Pancreas (tissue), 10 donors: ENCODE results near the gene RSPH10B. TPM values are rescaled to one million over a fixed set of nuclear protein-coding genes. Genes with fewer than 3 reads are reported as not detected.
"Not testable (repeated sequence)": the region's sequence is repeated elsewhere in the genome, so short reads cannot be mapped to it uniquely, and the experiment has no call there.

Experiments used
- ATAC-seq, 4 donors: fragments of 200-7000 bp; cut with Tn5 transposase; one replicate each; pipeline versions ENCODE4 v1.8.0 to v1.9.1; 2020; ENCODE audit warnings: mild to moderate bottlenecking in 4 of 4, moderate library complexity in 4 of 4
- DNase-seq, 6 donors: peaks; one replicate each; pipeline ENCODE4 v3.0.0-alpha.2; 2020
- FAIRE-seq: peaks from 2 replicates; lab custom pipeline; 2012; peaks lifted over from hg19 to GRCh38; lab: Jason Lieb, UNC
- H3K27ac ChIP-seq, 4 donors: fragments of 200-600 bp; sonication (generic); 1 replicate in 3 of 4; 2 replicates in 1 of 4; pipeline versions ENCODE4 v1.5.0 to v1.8.0; 2020
- H3K27me3 ChIP-seq, 4 donors: fragments of 200-600 bp; one replicate each; pipeline ENCODE4 v1.8.0; 2021
- H3K36me3 ChIP-seq, 3 donors: fragments of 200-600 bp; sonication (generic) in 1 of 3; one replicate each; pipeline versions ENCODE4 v1.5.0 to v1.8.0; 2020 to 2021
- H3K4me1 ChIP-seq, 3 donors: fragments of 200-600 bp; one replicate each; pipeline ENCODE4 v1.8.0; 2021
- H3K4me3 ChIP-seq, 4 donors: fragments of 200-600 bp; sonication (generic) in 2 of 4; one replicate each; pipeline versions ENCODE4 v1.5.0 to v1.8.0; 2020 to 2021
- H3K9me3 ChIP-seq, 4 donors: fragments of 200-600 bp; one replicate each; pipeline ENCODE4 v1.8.0; 2021
- WGBS, 2 donors: extraction: QIAGEN DNeasy Blood & Tissue Kit; methylation state at CpG; one replicate each; pipeline ENCODE4 v1.1.7; 2013; 5-methylcytosine and 5-hydroxymethylcytosine counted together
- intact Hi-C, 3 donors: fragments of 100-400 bp; cut with DNase I; formaldehyde crosslinking; loops; one replicate each; pipeline versions ENCODE4 v1.11.1 to v1.14.2; 2022
- polyA plus RNA-seq, 2 donors: library from polyadenylated mRNA; stranded (reverse); fragments of 200-250 nt; gene quantifications; one replicate each; pipeline ENCODE4 v1.2.3, GENCODE V29; 2013
- total RNA-seq, 6 donors: library from RNA; stranded (reverse); fragmentation: NEBNext Ultra II Directional in 4 of 6; extraction: Animal tissue kit (Norgen Biotek cat#: 25700) in 4 of 6; gene quantifications; one replicate each; pipeline versions ENCODE4 v1.2.1 to v1.2.4, GENCODE V29; 2021 to 2023
- TF ChIP-seq, protein P1 (sequence below), 4 donors: fragments of 200-600 bp; sonication (generic) in 3 of 4; IDR thresholded peaks; one replicate each; pipeline versions ENCODE4 v1.5.0 to v1.8.0; 2021; ENCODE audit warnings: antibody characterized with exemption in 4 of 4
- donor health status: healthy with polysubstance abuse.
- donor health status: DM: no; HTN: no; CAD: no; lungs with moderate emphysema.
- donor health status: DM: no; HTN: no; CAD: no.
- donor health status: control.
- donor health status: control.
- donor health status: Bipolar disorder and iron deficiency.
- donor health status: DM: yes; HTN: yes; CAD: no.
- donor health status: DM: no; HTN: no; CAD: no.
- donor health status: DM: no; HTN: no; CAD: no.
- donor health status: DM: yes; HTN: yes; CAD: no.

The RSPH10B gene
- total and polyA plus RNA-seq, 8 donors = 0.08 to 0.33 (median 0.12) TPM; not detected in 5

DNA sequence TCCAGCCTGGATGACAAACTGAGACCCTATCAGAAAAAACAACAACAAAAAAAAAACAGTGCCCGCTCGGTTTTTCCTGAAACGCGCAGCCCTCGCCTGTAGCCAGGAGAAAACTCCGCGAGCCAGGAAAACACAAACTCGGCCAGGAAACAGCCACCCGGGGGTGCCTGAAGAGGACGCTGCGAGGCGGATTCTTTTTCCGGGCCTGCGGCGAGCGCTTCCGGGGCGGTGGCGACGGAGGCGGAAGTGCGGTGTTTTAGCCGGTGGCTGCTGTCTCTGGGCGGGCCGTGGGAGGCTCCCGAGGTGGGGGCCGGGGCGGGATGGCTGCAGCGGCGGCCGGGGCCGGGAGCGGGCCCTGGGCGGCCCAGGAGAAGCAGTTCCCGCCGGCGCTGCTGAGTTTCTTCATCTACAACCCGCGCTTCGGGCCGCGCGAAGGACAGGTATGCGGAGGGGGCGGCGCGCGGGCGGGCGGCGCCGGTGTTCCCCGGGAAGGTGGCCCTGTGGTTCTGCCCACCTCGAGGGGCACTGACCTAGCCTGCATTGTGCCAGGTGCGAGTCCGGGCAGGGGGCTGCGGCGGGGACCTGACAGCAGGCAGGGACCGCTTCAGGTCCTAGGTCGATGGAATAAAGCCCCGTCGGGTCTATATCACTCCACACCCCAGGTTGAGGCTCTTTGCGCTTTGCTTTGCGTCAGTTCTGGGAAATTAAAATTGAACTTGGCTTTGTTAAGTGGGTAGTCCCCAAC, 71.8 kb downstream of the RSPH10B start, which contains the start of gene CCZ1:
Gene CCZ1, plus strand, starts transcription at position 254 of the 745 bp plus-strand sequence. Its CDS starts 67 bp downstream, at position 321.
- H3K4me1 ChIP-seq, FAIRE-seq, intact Hi-C loops, H3K36me3 ChIP-seq, H3K9me3 ChIP-seq, H3K27me3 ChIP-seq: not testable (repeated sequence)
- peak; percentile 53 to 87 (median 64) for DNase-seq
- WGBS, 2 donors = 1% methylated on average over 8 to 21 of the region's 64 CpGs
- Histone ChIP-seq H3K27ac (peak within 1 kb of the TSS; percentile 31 to 75 (median 54)), H3K4me3 (peak within 1 kb of the TSS; percentile 18 to 45 (median 36))
- peak; percentile 95 to 98 (median 97) for ATAC-seq

DNA sequence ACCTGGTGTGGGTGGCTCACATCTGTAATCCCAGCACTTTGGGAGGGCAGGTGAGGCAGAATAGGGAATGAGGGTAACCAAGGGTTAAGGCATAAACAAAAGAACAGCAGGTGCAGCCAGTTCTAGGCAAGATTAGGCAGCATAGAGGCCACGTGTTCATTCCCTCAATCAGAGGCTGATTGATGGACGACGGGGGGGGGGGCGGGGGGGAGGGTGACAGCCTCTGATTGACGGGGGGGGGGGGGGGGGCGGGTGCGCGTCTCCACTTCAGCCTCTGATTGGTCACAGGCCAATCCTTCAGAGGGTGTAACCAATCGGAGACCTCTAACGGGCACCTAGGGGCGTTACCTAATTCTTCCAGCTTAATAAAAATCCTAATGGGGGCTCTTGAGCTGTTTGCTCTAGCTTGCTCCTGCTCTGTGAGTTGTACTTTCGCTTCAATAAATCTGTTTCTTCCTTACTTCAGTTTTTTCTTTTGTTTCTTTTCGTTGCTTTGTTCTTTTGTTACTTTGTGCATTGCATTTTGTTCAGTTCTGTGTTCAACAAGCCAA, 73.0 kb downstream of the RSPH10B start:
- WGBS, 2 donors = 27 to 43% methylated on average over 6 to 8 of the region's 13 CpGs
- FAIRE-seq, H3K27me3 ChIP-seq, H3K36me3 ChIP-seq, H3K4me3 ChIP-seq, H3K27ac ChIP-seq, H3K9me3 ChIP-seq, H3K4me1 ChIP-seq, intact Hi-C loops: not testable (repeated sequence)
- ATAC-seq (peak; percentile 50 to 81 (median 72)), DNase-seq (peak in 1 of 6 donors; percentile 26)

DNA sequence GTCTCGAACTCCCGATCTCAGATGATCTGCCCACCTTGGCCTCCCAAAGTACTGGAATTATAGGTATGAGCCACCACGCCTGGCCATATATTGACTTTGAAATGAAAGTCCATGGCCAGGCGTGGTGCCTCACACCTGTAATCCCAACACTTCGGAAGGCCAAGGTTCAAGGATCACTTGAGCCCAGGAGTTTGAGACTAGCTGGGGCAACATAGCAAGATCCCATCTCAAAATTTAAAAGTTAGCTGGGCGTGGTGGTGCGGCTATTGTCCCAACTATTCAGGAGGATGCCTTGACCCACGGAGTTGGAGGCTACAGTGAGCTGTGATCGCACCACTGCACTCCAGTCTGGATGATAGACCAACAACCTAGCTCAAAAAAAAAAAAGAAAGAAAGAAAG, 78.0 kb downstream of the RSPH10B start:
- H3K36me3 ChIP-seq = no peaks in the 10 kb centered on the region
- no peaks in the 10 kb centered on the region for H3K4me1 ChIP-seq
- DNase-seq (no peak), ATAC-seq (no peak), FAIRE-seq (no peak)
- TF ChIP-seq, protein P1, sequence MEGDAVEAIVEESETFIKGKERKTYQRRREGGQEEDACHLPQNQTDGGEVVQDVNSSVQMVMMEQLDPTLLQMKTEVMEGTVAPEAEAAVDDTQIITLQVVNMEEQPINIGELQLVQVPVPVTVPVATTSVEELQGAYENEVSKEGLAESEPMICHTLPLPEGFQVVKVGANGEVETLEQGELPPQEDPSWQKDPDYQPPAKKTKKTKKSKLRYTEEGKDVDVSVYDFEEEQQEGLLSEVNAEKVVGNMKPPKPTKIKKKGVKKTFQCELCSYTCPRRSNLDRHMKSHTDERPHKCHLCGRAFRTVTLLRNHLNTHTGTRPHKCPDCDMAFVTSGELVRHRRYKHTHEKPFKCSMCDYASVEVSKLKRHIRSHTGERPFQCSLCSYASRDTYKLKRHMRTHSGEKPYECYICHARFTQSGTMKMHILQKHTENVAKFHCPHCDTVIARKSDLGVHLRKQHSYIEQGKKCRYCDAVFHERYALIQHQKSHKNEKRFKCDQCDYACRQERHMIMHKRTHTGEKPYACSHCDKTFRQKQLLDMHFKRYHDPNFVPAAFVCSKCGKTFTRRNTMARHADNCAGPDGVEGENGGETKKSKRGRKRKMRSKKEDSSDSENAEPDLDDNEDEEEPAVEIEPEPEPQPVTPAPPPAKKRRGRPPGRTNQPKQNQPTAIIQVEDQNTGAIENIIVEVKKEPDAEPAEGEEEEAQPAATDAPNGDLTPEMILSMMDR (IDR thresholded peaks at IDR 0.05) = no peak
- no peaks in the 10 kb centered on the region for H3K9me3 ChIP-seq
- H3K27me3 ChIP-seq = no peaks in the 10 kb centered on the region
- H3K4me3 ChIP-seq = no peak overlapping the region
- no peak overlapping the region for H3K27ac ChIP-seq
- intact Hi-C loops = no loop called here
- 90 to 94% methylated on average over 9 of the region's 9 CpGs for WGBS, 2 donors

DNA sequence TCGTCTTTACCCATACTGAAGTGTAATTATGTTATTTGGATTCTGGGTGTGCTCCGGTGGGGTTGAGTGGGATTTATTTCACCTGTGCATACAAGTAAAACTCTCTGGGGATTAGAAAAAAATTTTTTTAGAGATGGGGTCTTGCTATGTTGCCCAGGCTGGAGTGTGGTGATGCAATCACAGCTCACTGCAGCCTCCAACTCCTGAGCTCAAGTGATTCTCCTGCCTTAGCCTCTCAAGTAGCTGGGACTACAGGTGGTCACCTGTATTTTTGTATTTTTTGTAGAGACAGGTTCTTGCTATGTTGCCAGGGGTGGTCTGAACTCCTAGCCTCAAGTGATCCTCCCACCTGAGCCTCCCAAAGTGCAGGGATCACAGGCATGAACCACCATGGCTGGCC, 80.2 kb downstream of the RSPH10B start:
- H3K9me3 ChIP-seq, ATAC-seq, DNase-seq, FAIRE-seq, intact Hi-C loops, H3K4me3 ChIP-seq, H3K4me1 ChIP-seq, H3K27me3 ChIP-seq, H3K27ac ChIP-seq, H3K36me3 ChIP-seq: not testable (repeated sequence)
- WGBS, 2 donors = 70 to 74% methylated on average over 2 of the region's 2 CpGs

DNA sequence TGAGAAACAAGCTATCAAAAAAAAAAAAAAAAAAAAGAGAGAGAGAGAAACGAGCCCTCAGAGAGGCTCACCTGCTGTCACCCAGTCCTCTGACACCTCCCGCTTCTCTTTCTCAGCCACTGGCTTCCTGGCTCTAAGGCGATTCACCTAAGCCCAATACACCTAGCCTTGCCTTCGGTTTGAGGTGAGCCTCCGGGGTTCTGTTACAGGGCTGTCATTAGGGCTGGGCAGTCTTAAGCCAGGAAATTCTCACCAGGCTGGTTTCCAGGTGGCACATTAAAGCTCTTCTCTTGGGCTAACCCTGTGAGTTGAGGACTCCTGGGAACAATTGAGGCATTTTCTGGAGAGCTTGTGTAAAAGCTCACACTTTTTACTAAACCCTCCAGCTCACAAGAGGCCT, 82.5 kb downstream of the RSPH10B start:
- intact Hi-C loops, DNase-seq, H3K4me1 ChIP-seq, H3K27me3 ChIP-seq, ATAC-seq, H3K9me3 ChIP-seq, FAIRE-seq, H3K36me3 ChIP-seq, H3K4me3 ChIP-seq, H3K27ac ChIP-seq: not testable (repeated sequence)
- 73 to 84% methylated on average over 5 of the region's 5 CpGs for WGBS, 2 donors

DNA sequence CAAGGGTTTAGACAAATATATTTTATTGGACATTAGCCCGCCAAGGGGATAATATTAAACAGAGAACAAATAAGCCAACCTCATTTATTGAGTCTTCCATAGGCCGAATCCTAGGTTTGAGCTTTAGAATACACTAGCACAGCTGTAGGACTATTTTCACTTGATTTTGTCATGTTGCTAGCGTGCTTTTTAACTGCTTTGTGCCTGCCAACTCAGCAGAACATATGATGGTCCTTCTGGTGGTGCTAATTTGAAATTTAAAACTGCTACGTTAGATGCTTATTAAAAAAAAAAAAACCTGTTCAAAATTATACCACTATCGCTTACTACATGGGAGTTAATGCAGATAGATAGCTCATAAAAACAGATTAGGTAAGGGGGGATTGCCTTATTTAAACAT, 86.1 kb downstream of the RSPH10B start:
- FAIRE-seq, H3K9me3 ChIP-seq, H3K27me3 ChIP-seq, ATAC-seq, H3K4me1 ChIP-seq, H3K36me3 ChIP-seq, intact Hi-C loops, H3K4me3 ChIP-seq, H3K27ac ChIP-seq, DNase-seq: not testable (repeated sequence)
- 88 to 91% methylated on average over 5 of the region's 5 CpGs for WGBS, 2 donors

DNA sequence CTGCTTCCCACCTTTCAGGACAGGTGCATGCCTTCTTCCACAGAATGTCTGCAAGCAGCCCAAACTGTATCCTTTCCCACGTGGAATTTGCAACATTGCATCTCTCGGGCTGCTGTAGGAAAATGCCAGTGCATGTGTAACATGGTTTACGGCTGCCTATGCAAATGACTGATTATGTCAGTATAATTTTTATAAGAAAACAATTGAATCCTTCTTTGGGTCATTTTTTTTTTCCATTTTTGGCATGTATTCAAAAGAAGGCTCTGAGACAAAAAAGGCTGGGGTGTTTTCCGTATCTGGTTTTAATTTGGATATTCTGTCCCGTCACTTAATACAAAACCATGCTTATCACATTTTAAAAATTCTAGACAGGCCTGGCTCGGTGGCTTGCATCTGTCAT, 90.4 kb downstream of the RSPH10B start:
- WGBS, 2 donors = 78 to 83% methylated on average over 6 of the region's 6 CpGs
- FAIRE-seq, ATAC-seq, H3K9me3 ChIP-seq, DNase-seq, H3K27me3 ChIP-seq, H3K36me3 ChIP-seq, H3K27ac ChIP-seq, H3K4me3 ChIP-seq, intact Hi-C loops, H3K4me1 ChIP-seq: not testable (repeated sequence)

DNA sequence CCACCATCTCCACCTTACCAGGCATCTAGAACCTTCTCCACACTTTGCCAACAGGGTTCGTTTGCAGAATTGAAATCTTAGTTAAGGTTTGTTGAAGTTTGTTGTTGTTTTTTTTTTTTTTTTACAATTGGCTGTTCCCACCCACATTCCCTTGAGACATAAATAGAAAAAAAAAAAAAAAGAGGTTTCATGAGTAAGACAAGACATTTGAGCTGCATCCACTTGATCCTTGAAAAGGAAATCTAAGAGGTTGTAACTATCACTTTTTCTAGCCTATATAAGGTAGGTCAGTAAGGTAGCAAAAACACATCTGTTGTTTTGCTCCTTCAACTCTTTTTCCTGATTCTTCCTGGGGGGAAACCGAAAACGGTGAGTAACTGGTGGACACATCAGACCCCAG, 90.9 kb downstream of the RSPH10B start:
- FAIRE-seq, H3K4me1 ChIP-seq, H3K27ac ChIP-seq, intact Hi-C loops, H3K36me3 ChIP-seq, DNase-seq, H3K9me3 ChIP-seq, H3K27me3 ChIP-seq, H3K4me3 ChIP-seq, ATAC-seq: not testable (repeated sequence)
- WGBS, 2 donors = 47 to 66% methylated on average over 3 of the region's 3 CpGs

Other genes starting within 250 kb of the RSPH10B start
- gene RNF216, start 189.0 kb downstream of the RSPH10B start, total RNA-seq = 10 to 100 TPM; 11.7 to 18.2 (median 14.7) TPM
- gene RNF216, start 189.0 kb downstream of the RSPH10B start, polyA plus RNA-seq = 1 to 10 TPM; 8.1 to 8.8 TPM
- not detected for gene OCM, start 89.9 kb downstream of the RSPH10B start, total RNA-seq
- gene OCM, start 89.9 kb downstream of the RSPH10B start, polyA plus RNA-seq = under 1 TPM; 0.70 to 0.84 TPM
- gene CCZ1, start 72.0 kb downstream of the RSPH10B start, total RNA-seq = 10 to 100 TPM; 14.7 to 32.3 (median 28.1) TPM
- gene CCZ1, start 72.0 kb downstream of the RSPH10B start, polyA plus RNA-seq = 10 to 100 TPM; 23.2 to 24.8 TPM
- gene PMS2, start 38.4 kb upstream of the RSPH10B start, total RNA-seq = 1 to 10 TPM; 3.4 to 7.2 (median 4.0) TPM
- gene PMS2, start 38.4 kb upstream of the RSPH10B start, polyA plus RNA-seq = 1 to 10 TPM; 2.0 to 4.7 TPM
- 10 to 100 TPM in 4 of 6 donors, 1 to 10 TPM in 2; 7.6 to 15.7 (median 11.1) TPM for gene AIMP2, start 38.6 kb upstream of the RSPH10B start, total RNA-seq
- 10 to 100 TPM in 1 of 2 donors, 1 to 10 TPM in 1; 6.6 to 13.1 TPM for gene AIMP2, start 38.6 kb upstream of the RSPH10B start, polyA plus RNA-seq
- not detected for gene ANKRD61, start 60.7 kb upstream of the RSPH10B start, total RNA-seq
- not detected for gene ANKRD61, start 60.7 kb upstream of the RSPH10B start, polyA plus RNA-seq
- gene EIF2AK1, start 88.5 kb upstream of the RSPH10B start, total RNA-seq = 10 to 100 TPM; 35.7 to 49.4 (median 46.1) TPM
- gene EIF2AK1, start 88.5 kb upstream of the RSPH10B start, polyA plus RNA-seq = 10 to 100 TPM; 20.6 to 28.4 TPM
- gene USP42, start 134.3 kb upstream of the RSPH10B start, total RNA-seq = 1 to 10 TPM; 3.7 to 6.6 (median 3.9) TPM
- 1 to 10 TPM; 3.2 to 4.1 TPM for gene USP42, start 134.3 kb upstream of the RSPH10B start, polyA plus RNA-seq